Fibroblast of pulmonary artery (primary cell): ENCODE results near the gene VDR.

Experiments
- DNase-seq: peaks from one replicate; pipeline ENCODE4 v3.0.0-alpha.2; 2010; ENCODE audit warnings: low read depth
- H3K4me3 ChIP-seq: replicated peaks from 2 replicates; pipeline ENCODE4 v1.5.1; 2011; ENCODE audit warnings: low read depth, mild to moderate bottlenecking, control low read depth, low read length, moderate library complexity
- TF ChIP-seq, protein P1 (sequence below): IDR thresholded peaks from 2 replicates; pipeline ENCODE4 v1.5.1; 2011; ENCODE audit warnings: mild to moderate bottlenecking, control low read depth, low read length, inconsistent platforms; ENCODE audit errors: missing control alignments

VDR gene

DNA sequence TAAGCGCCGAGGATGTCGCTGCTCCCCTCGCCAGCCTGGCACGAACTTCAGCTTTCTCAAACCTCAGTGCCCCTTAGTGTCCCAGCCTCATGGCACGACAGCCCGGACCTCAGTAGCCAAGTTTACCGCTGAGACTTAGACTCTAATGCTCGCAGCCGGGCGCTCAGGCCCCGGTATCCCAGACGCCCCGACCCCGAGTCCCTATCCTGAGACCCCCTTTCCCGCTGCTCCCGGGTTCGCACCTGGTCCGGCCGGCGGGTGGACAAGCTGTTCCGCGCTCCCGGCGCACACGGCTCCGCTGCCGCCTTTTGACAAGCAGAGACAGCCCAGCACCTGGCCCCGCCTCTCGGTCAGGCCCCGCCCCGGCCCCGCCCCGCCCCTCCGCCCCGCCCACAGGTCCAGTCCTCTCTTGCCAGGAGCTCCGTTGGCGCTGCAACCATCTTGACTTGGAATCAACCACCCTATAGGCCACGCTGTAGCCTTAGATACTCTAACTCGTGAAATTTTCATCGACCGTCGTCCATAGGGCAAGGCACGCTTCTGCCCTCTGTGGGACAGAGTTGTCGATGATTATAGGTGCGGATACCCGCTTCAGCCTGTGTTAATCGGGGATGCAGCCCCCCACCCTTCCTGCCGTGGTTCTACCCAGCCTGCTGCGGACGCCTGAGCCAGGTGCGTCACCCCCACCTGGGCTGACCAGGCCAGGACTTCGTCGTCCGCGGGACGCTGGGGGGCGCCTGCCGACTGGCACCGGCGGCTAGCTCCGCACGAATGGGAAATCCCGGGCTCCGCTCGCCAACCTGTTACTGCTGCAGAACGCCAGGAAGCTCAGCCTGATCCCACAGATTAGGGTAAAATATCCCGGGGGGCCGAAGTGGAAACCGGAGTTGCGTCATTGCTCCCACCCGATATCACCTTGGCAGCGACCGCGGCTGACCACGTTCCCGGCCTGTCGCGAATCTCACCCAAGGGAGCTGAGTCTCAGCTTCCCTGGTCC lies at the start of gene VDR:
TSS of gene VDR (minus strand) at position 282 of the 997 bp plus-strand sequence. CDS start 25,881 bp downstream, outside the sequence.
- TF ChIP-seq, protein P1, sequence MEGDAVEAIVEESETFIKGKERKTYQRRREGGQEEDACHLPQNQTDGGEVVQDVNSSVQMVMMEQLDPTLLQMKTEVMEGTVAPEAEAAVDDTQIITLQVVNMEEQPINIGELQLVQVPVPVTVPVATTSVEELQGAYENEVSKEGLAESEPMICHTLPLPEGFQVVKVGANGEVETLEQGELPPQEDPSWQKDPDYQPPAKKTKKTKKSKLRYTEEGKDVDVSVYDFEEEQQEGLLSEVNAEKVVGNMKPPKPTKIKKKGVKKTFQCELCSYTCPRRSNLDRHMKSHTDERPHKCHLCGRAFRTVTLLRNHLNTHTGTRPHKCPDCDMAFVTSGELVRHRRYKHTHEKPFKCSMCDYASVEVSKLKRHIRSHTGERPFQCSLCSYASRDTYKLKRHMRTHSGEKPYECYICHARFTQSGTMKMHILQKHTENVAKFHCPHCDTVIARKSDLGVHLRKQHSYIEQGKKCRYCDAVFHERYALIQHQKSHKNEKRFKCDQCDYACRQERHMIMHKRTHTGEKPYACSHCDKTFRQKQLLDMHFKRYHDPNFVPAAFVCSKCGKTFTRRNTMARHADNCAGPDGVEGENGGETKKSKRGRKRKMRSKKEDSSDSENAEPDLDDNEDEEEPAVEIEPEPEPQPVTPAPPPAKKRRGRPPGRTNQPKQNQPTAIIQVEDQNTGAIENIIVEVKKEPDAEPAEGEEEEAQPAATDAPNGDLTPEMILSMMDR = peak; percentile 30
- H3K4me3 ChIP-seq = peak within 1 kb of the TSS; percentile 69
- peak; percentile 67 for DNase-seq

DNA sequence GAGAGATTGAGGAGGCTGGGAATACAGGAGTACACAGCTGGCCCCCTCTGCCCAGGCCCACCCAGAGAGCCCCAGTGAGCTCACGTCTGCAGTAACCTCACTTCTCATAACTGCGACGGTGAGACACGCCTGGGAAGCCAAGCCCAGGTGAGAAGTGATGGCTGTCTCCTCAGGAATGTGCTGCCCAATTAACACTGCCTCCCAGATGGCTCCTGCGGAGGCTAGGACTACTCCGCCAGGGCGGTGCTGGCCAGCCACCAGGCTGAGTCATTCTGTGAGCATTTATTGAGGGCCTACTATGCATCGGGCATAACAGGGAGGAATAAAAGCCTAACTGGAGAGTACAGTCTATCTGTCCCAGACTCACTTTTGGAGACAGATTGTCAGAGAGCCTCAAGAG lies 49.3 kb upstream of the VDR start:
- no peak overlapping the region for H3K4me3 ChIP-seq
- no peak for DNase-seq
- TF ChIP-seq, protein P1 = no peak

DNA sequence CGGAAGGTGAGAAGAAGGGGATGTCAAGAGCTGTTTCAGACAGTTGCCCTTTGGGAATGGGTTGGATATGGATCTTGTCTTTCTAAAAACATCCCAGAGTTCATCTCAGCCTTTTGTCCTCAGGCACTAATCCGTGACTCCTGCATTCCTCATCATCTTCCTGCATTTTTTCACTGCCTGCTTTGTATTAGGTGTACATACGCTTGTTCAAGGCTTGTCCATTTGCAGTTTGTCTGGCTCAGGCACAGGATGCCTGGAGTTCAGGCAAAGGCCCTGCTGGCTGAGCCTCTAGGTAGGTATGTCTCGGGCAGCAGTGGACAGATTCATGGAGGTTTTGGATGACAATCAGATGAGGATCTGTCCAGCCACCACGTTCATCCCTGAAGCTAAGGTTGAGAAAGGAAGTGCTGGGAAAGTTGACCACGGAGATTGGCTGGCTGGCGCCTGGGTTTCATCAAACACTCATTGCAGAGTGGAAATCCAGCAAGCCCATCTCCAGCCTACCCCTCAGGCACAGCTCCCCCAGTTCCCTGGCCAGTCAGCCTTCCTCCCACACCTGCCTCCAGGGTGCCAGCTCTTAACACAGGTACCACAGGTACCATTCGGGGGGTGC lies 46.2 kb upstream of the VDR start:
- TF ChIP-seq, protein P1 = no peak
- DNase-seq = no peak
- H3K4me3 ChIP-seq = no peak overlapping the region

DNA sequence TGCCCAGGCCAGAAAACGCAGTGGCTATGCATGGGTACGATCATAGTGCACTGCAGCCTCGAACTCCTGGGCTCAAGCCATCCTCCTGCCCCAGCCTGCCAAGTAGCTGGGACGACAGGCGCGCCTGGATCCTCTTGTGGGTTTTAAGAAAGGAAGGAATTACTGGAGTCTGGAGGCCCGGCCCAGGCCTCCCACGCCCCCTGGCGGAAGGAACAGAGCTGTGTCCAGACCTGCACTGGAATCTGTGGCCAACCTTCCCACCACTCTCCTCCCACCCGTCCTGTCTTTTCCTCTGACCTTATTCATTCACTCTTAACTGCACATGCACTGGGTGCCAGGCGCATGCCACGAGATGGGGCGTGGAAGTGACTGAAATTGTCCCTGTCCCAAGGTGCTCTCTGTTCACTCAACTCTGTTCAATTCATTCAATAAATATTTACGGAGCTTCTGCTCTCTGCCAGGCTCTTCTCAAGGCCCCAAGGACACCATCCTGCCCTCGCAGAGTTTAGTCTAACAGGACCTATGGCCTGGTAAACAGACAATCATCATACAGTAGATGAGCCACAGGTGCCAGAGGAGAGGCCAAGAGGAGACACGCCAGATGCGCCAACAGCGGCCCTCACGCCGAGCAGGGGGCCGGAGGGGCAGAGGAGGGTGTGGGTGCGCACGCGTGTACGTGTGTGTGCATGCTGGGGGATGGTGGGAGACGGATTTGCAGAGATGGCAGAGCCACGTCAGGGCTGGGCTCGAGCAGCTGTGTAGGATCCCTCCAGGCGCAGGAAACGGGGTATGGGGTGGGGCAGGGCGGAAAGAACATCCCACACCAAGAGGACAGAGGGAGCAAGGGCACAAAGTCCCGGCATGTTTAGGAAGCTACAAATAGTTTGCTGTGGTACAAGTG lies 44.9 kb upstream of the VDR start:
- peak; percentile 80 for DNase-seq
- no peak overlapping the region for H3K4me3 ChIP-seq
- TF ChIP-seq, protein P1 = peak; percentile 94

DNA sequence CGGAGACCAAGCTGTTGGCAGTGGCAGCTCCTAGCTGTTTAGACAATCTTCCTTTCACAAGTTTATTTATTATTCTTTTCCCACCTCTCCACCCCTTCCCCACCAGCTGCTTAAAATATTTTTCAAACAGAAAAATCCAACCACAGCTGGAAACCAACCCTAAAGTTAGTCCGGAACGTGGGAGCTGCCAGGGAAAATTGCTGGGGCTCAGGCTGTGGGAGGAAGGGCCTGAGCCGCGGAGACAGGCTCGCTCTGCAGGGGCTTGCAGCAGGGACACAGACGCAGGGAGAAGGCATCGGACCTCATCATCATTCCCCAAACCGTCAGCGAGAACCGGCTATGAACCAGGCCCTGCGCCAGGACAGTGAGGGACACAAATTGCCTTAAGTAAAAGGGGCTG lies 42.5 kb upstream of the VDR start:
- H3K4me3 ChIP-seq = no peak overlapping the region
- TF ChIP-seq, protein P1 = no peak
- peak; percentile 16 for DNase-seq
